ENCODE data around the gene NTM.

NTM gene

GRCh38 chr11:131373095-131373725, 2.8 kb downstream of the NTM start:
- no peak for DNase-seq (ENCODE audit: low spot score)

DNA sequence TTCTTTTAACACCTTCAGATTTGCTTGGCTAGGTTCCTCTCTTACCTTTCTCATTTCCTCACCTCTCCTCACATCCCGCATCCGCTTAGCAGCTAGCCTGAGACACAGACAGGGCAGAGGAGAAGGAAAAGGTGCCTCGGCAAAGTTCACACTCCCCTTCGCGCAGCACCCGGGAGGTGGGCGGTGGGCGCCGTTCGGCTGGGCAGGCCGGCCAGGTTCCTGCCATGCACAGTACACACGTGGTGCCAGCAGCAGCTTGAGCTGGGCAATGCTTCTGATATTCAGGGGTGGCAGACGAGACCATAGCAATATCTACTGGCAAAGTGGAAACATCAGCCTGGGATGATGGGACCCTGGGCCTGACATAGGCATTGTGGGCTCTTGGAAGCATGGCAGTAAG, 3.3 kb downstream of the NTM start:
- DNase-seq (ENCODE audit: low spot score) = no peak

DNA sequence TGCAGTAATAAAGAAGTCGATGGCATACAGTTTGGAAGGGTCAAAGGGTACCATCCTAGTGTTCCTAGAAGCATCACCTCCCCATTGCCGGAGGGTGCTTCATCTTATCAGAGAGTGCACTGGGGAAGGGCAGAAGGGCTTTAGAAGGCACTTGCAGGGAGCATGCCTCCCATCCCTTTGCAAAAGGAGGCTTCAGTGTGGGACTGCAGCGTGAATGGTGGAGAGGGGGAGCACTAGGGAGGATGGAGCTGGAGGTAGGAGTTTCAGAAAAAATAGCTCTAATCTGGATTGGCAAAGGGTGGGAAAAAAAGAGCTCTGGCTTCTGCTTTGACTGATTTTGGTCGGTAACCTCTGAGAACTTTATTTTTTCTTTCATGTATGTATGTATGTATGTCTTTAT, 5.0 kb downstream of the NTM start:
- DNase-seq (ENCODE audit: low spot score) = no peak

DNA sequence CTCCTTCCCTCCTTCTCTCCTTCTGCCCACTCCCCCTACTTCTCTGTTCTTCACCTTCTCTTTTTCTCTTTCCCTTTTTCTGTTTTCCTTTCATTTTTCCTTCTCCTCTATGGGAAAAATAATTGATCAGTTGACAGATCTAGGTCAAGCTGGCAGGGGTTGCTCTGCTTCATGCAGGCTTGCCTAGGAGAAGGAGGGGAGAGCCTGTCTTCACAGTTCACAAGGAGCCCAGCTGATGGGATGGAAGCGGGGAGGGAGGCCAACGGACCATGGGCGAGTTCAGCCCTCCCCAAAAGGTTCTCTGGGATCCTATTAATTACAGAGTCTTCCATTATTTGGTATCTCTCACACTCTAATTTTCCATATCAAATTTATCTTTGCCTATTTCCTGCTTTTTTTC, 5.5 kb downstream of the NTM start:
- DNase-seq (ENCODE audit: low spot score) = no peak

- DNase-seq (ENCODE audit: low spot score) = no peak
Measured at GRCh38 chr11:131378931-131379330, 8.5 kb downstream of the NTM start.

- DNase-seq (ENCODE audit: low spot score) = no peak
Measured at GRCh38 chr11:131385763-131386390, 15.5 kb downstream of the NTM start.

GRCh38 chr11:131386408-131386807, 16.0 kb downstream of the NTM start:
- DNase-seq (ENCODE audit: low spot score) = no peak

- DNase-seq (ENCODE audit: low spot score) = no peak
Measured at GRCh38 chr11:131388030-131388429, 17.6 kb downstream of the NTM start.

- no peak for DNase-seq (ENCODE audit: low spot score)
Measured at GRCh38 chr11:131389582-131389981, 19.2 kb downstream of the NTM start.

GRCh38 chr11:131391176-131391575, 20.8 kb downstream of the NTM start:
- DNase-seq (ENCODE audit: low spot score) = no peak

DNA sequence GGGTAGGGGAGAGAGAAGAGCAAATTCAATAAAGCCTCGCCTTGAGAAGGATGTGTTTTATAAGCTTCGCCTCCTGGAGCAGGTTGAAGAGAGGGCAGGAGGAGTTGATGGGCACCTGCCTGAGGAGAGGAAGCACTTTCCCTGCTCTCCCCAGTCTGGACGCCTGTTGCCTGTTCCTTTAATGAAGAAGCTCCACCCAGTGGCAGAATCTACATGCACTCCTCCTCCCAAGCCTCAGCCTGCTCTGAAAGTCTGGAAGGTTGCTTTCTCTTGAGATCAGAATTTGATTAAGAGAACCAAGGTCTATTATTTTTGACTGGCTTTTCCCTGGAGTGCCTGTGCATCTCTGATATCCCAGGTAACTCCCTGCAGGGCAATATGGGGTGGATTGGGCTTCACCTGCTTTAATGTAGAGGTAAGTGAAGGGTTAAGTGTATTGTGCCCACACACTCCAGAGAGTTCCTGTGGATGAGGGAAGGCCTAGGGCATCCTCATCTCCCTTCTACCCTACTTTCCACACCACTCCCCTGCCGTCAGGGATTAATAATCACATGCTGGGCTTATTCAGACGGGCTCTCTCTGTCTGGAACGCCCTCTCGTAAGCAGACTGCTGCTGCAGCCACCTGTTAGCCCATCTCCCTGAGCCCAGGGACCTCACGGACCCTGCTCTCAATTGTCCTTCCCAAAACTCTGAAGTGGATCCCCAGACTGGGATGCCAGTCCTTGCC, 22.3 kb downstream of the NTM start:
- DNase-seq (ENCODE audit: low spot score) = peak; percentile 60

GRCh38 chr11:131393691-131394090, 23.3 kb downstream of the NTM start:
- no peak for DNase-seq (ENCODE audit: low spot score)

DNA sequence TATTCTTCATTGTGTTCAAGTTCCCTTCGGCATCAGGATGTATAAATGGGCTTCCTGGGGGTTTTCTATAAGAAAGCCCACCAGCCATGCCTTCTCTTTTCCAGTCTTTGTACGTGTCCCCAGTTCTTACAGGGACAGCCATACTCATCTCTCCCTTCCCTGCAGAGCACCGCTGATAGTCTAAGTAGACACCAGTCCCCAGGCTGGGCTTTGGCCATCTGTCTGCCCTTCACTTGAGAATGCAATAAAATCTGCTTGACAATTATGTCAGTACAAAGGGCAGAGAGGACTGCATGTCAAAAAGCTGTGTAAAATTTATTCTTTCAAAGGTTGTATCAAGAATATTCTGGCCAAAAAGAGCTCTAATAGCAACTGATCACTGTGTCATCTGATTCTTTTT, 27.3 kb downstream of the NTM start:
- no peak for DNase-seq (ENCODE audit: low spot score)

GRCh38 chr11:131402040-131402439, 31.6 kb downstream of the NTM start:
- DNase-seq (ENCODE audit: low spot score) = no peak

DNA sequence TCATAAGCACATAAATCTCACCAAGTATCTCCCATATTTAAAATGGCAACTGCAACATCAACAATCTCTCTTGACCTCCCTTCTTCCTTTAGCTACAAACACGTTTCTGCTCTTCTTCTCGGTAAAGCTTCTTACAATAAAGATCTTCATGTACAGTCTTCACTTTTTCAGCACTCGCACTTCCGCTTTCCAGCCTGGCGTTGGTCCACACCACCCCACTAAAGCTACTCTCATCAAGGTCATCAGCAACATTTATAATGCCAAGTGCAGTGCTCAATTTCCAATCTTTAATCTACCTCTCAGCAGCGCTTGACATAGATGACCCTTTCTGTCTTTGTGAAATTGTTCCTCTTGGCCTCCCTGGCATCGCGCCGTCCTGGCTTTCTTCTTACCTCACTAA, 33.6 kb downstream of the NTM start:
- DNase-seq (ENCODE audit: low spot score) = no peak

DNA sequence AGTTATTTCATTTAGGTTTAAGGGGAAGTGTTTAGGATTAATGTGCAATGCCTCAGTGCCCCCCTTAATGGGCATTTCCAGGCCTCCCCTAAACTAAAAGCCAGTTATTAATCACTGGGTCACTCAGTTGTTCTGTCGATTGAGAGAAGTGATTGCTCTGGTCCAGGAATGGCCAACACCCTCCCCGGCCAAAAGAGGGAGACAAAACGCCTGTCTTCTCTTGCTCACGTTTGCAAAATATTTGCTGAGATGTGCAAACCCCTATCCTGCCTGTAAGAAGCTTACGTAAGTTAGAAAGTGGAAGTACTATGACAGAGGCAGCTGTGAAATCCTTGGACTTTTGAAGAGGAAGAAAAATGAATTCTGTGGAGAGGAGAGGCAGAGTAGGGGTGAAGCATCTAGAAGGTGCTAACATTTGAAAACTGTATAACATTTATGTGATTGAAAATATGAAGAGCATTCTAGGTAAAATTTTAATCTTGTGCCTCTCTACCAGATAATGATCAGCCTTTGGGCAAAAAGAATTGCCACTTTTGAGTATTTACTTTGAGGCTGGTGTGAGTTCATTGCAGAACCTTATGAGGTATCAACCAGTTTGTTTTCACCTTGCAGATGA, 37.7 kb downstream of the NTM start:
- DNase-seq (ENCODE audit: low spot score) = peak; percentile 68

GRCh38 chr11:131409345-131409744, 38.9 kb downstream of the NTM start:
- no peak for DNase-seq (ENCODE audit: low spot score)

DNA sequence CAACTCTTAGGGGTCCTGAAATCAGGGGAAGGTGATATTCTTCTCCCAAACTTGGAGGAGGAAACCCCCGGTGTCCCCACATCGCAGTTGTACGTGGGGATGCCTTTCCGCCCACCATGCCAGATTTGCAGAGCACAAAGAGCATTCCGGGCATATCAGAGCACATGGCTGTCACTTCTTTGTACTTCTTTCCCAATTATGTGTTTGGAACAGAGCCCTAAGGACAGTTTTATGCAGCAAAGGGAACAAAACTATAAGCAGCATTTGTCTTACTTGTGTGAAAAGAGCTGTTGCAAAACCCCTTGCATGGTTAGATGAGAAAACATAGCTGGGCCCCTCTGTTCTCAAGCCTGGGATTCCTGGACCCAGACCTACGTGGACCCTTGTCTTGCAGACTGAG, 41.2 kb downstream of the NTM start:
- DNase-seq (ENCODE audit: low spot score) = no peak

- no peak for DNase-seq (ENCODE audit: low spot score)
Measured at GRCh38 chr11:131412061-131412460, 41.6 kb downstream of the NTM start.

GRCh38 chr11:131413217-131413616, 42.8 kb downstream of the NTM start:
- no peak for DNase-seq (ENCODE audit: low spot score)

- DNase-seq (ENCODE audit: low spot score) = no peak
Measured at GRCh38 chr11:131418189-131418588, 47.8 kb downstream of the NTM start.

- DNase-seq (ENCODE audit: low spot score) = no peak
Measured at GRCh38 chr11:131421066-131421855, 50.8 kb downstream of the NTM start.

Measured in Ammon's horn (tissue), 1 donor.